GM13977 (cell line): ENCODE data around the gene TRPC1.
"Not testable (repeated sequence)": the region's sequence is repeated elsewhere in the genome, so short reads cannot be mapped to it uniquely, and the experiment has no call there.

Experiments
- DNase-seq: peaks from one replicate; pipeline ENCODE4 v3.0.0; 2012; ENCODE audit warnings: low spot score
- CTCF ChIP-seq: IDR thresholded peaks from 2 replicates; pipeline ENCODE4 v1.5.1; 2012; ENCODE audit warnings: mild to moderate bottlenecking, control low read depth; ENCODE audit not compliant: insufficient read depth; ENCODE audit errors: extremely low read depth, missing control alignments
- in situ Hi-C: fragments of 300-500 bp; cut with MboI; formaldehyde crosslinking; loops from one replicate; pipeline ENCODE4 v1.12.0; 2022; ENCODE audit warnings: low sequenced_read_pairs, low pct_unique_long_range_greater_than_20kb, mixed read lengths, inconsistent platforms; ENCODE audit not compliant: unreplicated experiment

The TRPC1 gene

GRCh38 chr3:142738396-142738795, 14.6 kb downstream of the TRPC1 start:
- TF ChIP-seq CTCF, result no peak

GRCh38 chr3:142746646-142747045, 22.8 kb downstream of the TRPC1 start:
- no peak for DNase-seq
- TF ChIP-seq CTCF, result no peak
- in situ Hi-C loops, result no loop called here

More at GRCh38 chr3:142738396-142738795, 14.6 kb downstream of the TRPC1 start:
- in situ Hi-C loops, result no loop called here
- DNase-seq, result no peak

- DNase-seq, in situ Hi-C loops: not testable (repeated sequence)
Measured at GRCh38 chr3:142750531-142750930, 26.7 kb downstream of the TRPC1 start.

- in situ Hi-C loops, result not testable (repeated sequence)
Measured at GRCh38 chr3:142752605-142753004, 28.8 kb downstream of the TRPC1 start.

GRCh38 chr3:142754494-142754893, 30.7 kb downstream of the TRPC1 start:
- in situ Hi-C loops, result no loop called here
- no peak for TF ChIP-seq CTCF
- no peak for DNase-seq

More at GRCh38 chr3:142752605-142753004, 28.8 kb downstream of the TRPC1 start:
- DNase-seq, result not testable (repeated sequence)

GRCh38 chr3:142768338-142768737, 44.5 kb downstream of the TRPC1 start:
- in situ Hi-C loops, result no loop called here

GRCh38 chr3:142777927-142778326, 54.1 kb downstream of the TRPC1 start:
- TF ChIP-seq CTCF, result no peak
- in situ Hi-C loops, result no loop called here
- no peak for DNase-seq

More at GRCh38 chr3:142768338-142768737, 44.5 kb downstream of the TRPC1 start:
- DNase-seq, result no peak
- no peak for TF ChIP-seq CTCF

GRCh38 chr3:142778541-142778940, 54.7 kb downstream of the TRPC1 start:
- in situ Hi-C loops, result no loop called here
- no peak for DNase-seq
- no peak for TF ChIP-seq CTCF
